HepG2 (cell line): ENCODE measurements around the gene PTPA. TPM values are rescaled to one million over a fixed set of nuclear protein-coding genes. Genes with fewer than 3 reads are reported as not detected.

Experiments used
- ARNT ChIP-seq: fragments of 450-650 bp; IDR thresholded peaks from 2 replicates; pipeline ENCODE4 v1.6.1; 2017
- CBX2 ChIP-seq, 2 experiments: fragments of 200-600 bp in 1 of 2; sonication (generic); formaldehyde crosslinking in 1 of 2; IDR thresholded peaks; 2 replicates each; pipeline versions ENCODE4 v1.7.0 to v1.8.1; 2018 to 2022; ENCODE audit warnings: low read depth in 2 of 2, low read length in 1 of 2, mild to moderate bottlenecking in 1 of 2, missing genetic modification reagents in 1 of 2
- CHD4 ChIP-seq: fragments of 200-600 bp; sonication (generic); IDR thresholded peaks from 2 replicates; pipeline ENCODE4 v1.7.0; 2017; ENCODE audit warnings: mild to moderate bottlenecking, low read length, borderline replicate concordance
- EEA1 ChIP-seq: sonication (generic); formaldehyde crosslinking; IDR thresholded peaks from 2 replicates; pipeline ENCODE4 v1.5.1; 2020; ENCODE audit warnings: mild to moderate bottlenecking, missing genetic modification reagents, borderline replicate concordance
- HIVEP1 ChIP-seq: sonication (generic); formaldehyde crosslinking; IDR thresholded peaks from 2 replicates; pipeline ENCODE4 v1.4.0; 2020; ENCODE audit warnings: mild to moderate bottlenecking, missing genetic modification reagents
- POLR2AphosphoS5 ChIP-seq: IDR thresholded peaks from 2 replicates; pipeline ENCODE4 v1.6.1; 2012; ENCODE audit warnings: low read depth, low read length
- PRDM10 ChIP-seq: sonication (generic); formaldehyde crosslinking; IDR thresholded peaks from 2 replicates; pipeline ENCODE4 v1.4.0; 2020; ENCODE audit warnings: low read depth, missing genetic modification reagents
- RCOR2 ChIP-seq: IDR thresholded peaks from 2 replicates; pipeline ENCODE4 v1.6.1; 2016; ENCODE audit warnings: missing biosample characterization, missing genetic modification reagents
- SALL2 ChIP-seq: sonication (generic); formaldehyde crosslinking; IDR thresholded peaks from 2 replicates; pipeline ENCODE4 v1.8.1; 2023; ENCODE audit warnings: mild to moderate bottlenecking, missing genetic modification reagents, inconsistent platforms
- SKI ChIP-seq: fragments of 450-650 bp; IDR thresholded peaks from one replicate; pipeline ENCODE4 v1.6.1; 2018; ENCODE audit warnings: mild to moderate bottlenecking; ENCODE audit not compliant: partially characterized antibody
- TAF15 ChIP-seq: fragments of 200-400 bp; formaldehyde crosslinking; IDR thresholded peaks from one replicate; pipeline ENCODE4 v1.6.1; 2018; ENCODE audit warnings: mild to moderate bottlenecking, low read depth, low read length; ENCODE audit not compliant: poor library complexity, severe bottlenecking
- TSC22D2 ChIP-seq: sonication (generic); formaldehyde crosslinking; IDR thresholded peaks from 2 replicates; pipeline ENCODE4 v1.5.1; 2020; ENCODE audit warnings: missing genetic modification reagents, mild to moderate bottlenecking, borderline replicate concordance
- ZNF44 ChIP-seq: sonication (generic); formaldehyde crosslinking; IDR thresholded peaks from 2 replicates; pipeline ENCODE4 v1.5.1; 2020; ENCODE audit warnings: mild to moderate bottlenecking, missing genetic modification reagents
- ZNF484 ChIP-seq: sonication (generic); formaldehyde crosslinking; IDR thresholded peaks from 2 replicates; pipeline ENCODE4 v1.5.1; 2020; ENCODE audit warnings: mild to moderate bottlenecking, low read depth, missing genetic modification reagents, borderline replicate concordance
- ZNF543 ChIP-seq: sonication (generic); formaldehyde crosslinking; IDR thresholded peaks from 2 replicates; pipeline ENCODE4 v1.4.0; 2020; ENCODE audit warnings: mild to moderate bottlenecking, missing genetic modification reagents
- ZNF747 ChIP-seq: sonication (generic); formaldehyde crosslinking; IDR thresholded peaks from 2 replicates; pipeline ENCODE4 v1.8.1; 2023; ENCODE audit warnings: missing genetic modification reagents, mild to moderate bottlenecking, borderline replicate concordance
- ZSCAN12 ChIP-seq: sonication (generic); formaldehyde crosslinking; IDR thresholded peaks from 2 replicates; pipeline ENCODE4 v1.9.0; 2021; ENCODE audit warnings: mild to moderate bottlenecking, missing genetic modification reagents
- ZSCAN20 ChIP-seq: sonication (generic); formaldehyde crosslinking; IDR thresholded peaks from 2 replicates; pipeline ENCODE4 v1.4.0; 2020; ENCODE audit warnings: missing genetic modification reagents, mild to moderate bottlenecking, borderline replicate concordance
- polyA plus RNA-seq, 8 experiments: library from polyadenylated mRNA; depleted of rRNA in 3 of 8; stranded (reverse) in 7 of 8; unstranded in 1 of 8; fragments of >200 nt; fragmentation: Illumina TruSeq in 4 of 8; extraction: Trizol in 4 of 8; gene quantifications; 2 replicates each; pipeline versions ENCODE4 v1.2.1 to v1.2.3, GENCODE V29; 2011 to 2016; ENCODE audit warnings: low read depth in 4 of 8, missing spikeins in 1 of 8, mixed read lengths in 1 of 8; ENCODE audit not compliant: insufficient read depth in 1 of 8
- total RNA-seq, 5 experiments: library from RNA; depleted of rRNA; stranded (reverse); fragments of >200 nt; fragmentation: Illumina TruSeq; extraction: Trizol; gene quantifications; 2 replicates each; pipeline ENCODE4 v1.2.3, GENCODE V29; 2016; ENCODE audit warnings: low read depth in 1 of 5
- TF ChIP-seq, protein P1 (sequence below), 2 experiments: sonication (generic) in 1 of 2; formaldehyde crosslinking in 1 of 2; IDR thresholded peaks; 2 replicates each; pipeline versions ENCODE4 v1.6.1 to v1.9.0; 2014 to 2022; ENCODE audit warnings: antibody characterized with exemption in 1 of 2, borderline replicate concordance in 1 of 2, inconsistent platforms in 1 of 2, low read depth in 1 of 2, missing genetic modification reagents in 1 of 2

The PTPA gene
- total and polyA plus RNA-seq, 2 of the 13 experiments (the other 11 are each of a cell fraction or from before 2014, with no cell fraction given): 79.3 to 105 TPM

- TF ChIP-seq ZNF484 (CRISPR knock-in tag) (no peak), HIVEP1 (CRISPR knock-in tag) (peak; percentile 67; the same call in 1 of the 2 replicates), POLR2AphosphoS5 (peak; percentile 98), CHD4 (no peak), PRDM10 (CRISPR knock-in tag) (no peak), ZNF747 (CRISPR knock-in tag) (peak; percentile 53; the same call in 1 of the 2 replicates), ZSCAN20 (CRISPR knock-in tag) (no peak), TAF15 (peak; percentile 32), ZNF543 (CRISPR knock-in tag) (0 out of 2 replicates have a peak, but pooled peaks have one; percentile 17), SKI (peak; percentile 61), RCOR2 (CRISPR knock-in tag) (no peak), EEA1 (no peak), CBX2 (IDR thresholded peaks at IDR 0.05; ENCODE audit: low read depth, low read length) (no peak), CBX2 (CRISPR knock-in tag; IDR thresholded peaks at IDR 0.05; ENCODE audit: low read depth) (no peak), TSC22D2 (CRISPR knock-in tag) (peak; percentile 67; the same call in 1 of the 2 replicates), ZSCAN12 (peak; percentile 91; the same call in 1 of the 2 replicates), SALL2 (0 out of 2 replicates have a peak, but pooled peaks have one; percentile 68), ZNF44 (CRISPR knock-in tag) (no peak), ARNT (no peak)
- TF ChIP-seq, protein P1, sequence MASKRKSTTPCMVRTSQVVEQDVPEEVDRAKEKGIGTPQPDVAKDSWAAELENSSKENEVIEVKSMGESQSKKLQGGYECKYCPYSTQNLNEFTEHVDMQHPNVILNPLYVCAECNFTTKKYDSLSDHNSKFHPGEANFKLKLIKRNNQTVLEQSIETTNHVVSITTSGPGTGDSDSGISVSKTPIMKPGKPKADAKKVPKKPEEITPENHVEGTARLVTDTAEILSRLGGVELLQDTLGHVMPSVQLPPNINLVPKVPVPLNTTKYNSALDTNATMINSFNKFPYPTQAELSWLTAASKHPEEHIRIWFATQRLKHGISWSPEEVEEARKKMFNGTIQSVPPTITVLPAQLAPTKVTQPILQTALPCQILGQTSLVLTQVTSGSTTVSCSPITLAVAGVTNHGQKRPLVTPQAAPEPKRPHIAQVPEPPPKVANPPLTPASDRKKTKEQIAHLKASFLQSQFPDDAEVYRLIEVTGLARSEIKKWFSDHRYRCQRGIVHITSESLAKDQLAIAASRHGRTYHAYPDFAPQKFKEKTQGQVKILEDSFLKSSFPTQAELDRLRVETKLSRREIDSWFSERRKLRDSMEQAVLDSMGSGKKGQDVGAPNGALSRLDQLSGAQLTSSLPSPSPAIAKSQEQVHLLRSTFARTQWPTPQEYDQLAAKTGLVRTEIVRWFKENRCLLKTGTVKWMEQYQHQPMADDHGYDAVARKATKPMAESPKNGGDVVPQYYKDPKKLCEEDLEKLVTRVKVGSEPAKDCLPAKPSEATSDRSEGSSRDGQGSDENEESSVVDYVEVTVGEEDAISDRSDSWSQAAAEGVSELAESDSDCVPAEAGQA (IDR thresholded peaks at IDR 0.05; ENCODE audit: low read depth): no peak
- TF ChIP-seq, protein P1 (CRISPR knock-in tag; IDR thresholded peaks at IDR 0.05; ENCODE audit: borderline replicate concordance): peak; percentile 60; the same call in 1 of the 2 replicates
These were observed 66.8 kb downstream of the PTPA start, which contains the start of gene IER5L (continued) for GRCh38 chr9:129177791-129178567.
